K562 (cell line): ENCODE results near the gene RALGPS1. TPM values are rescaled to one million over a fixed set of nuclear protein-coding genes. Genes with fewer than 3 reads are reported as not detected.

Experiments used
- SAFB2 ChIP-seq: fragments of 200-400 bp; formaldehyde crosslinking; IDR thresholded peaks from 2 replicates; pipeline ENCODE4 v1.6.1; 2018; ENCODE audit warnings: borderline replicate concordance, low read length, low read depth, moderate library complexity; ENCODE audit not compliant: severe bottlenecking
- ZNF407 ChIP-seq: fragments of 450-650 bp; IDR thresholded peaks from 2 replicates; pipeline ENCODE4 v1.6.1; 2016; ENCODE audit warnings: low read depth
- polyA plus RNA-seq, 8 experiments: library from polyadenylated mRNA; depleted of rRNA in 4 of 8; stranded (reverse) in 5 of 8; unstranded in 3 of 8; fragments of >200 nt; fragmentation: Nextera tagmentation in 2 of 8; fragmentation: Illumina TruSeq in 1 of 8; extraction: Ambion mirVana in 2 of 8; extraction: Trizol in 1 of 8; gene quantifications; 2 replicates each; pipeline versions ENCODE4 v1.2.1 to v1.2.3, GENCODE V29; 2011 to 2014; ENCODE audit warnings: inconsistent platforms in 1 of 8, missing spikeins in 1 of 8
- total RNA-seq, 7 experiments: library from RNA; depleted of rRNA in 6 of 7; stranded (reverse); fragments of >200 nt in 6 of 7; fragmentation: Illumina TruSeq in 2 of 7; extraction: Trizol in 2 of 7; gene quantifications; 2 replicates each; pipeline versions ENCODE4 v1.2.1 to v1.2.3, GENCODE V29; 2011 to 2021; ENCODE audit warnings: low replicate concordance in 1 of 7

Gene RALGPS1
- total and polyA plus RNA-seq, 9 of the 15 experiments (the other 6 are each of a cell fraction or from before 2014, with no cell fraction given) = 0.04 to 2.6 (median 1.5) TPM

- no peak for TF ChIP-seq ZNF407
- TF ChIP-seq SAFB2 = no peak
Observed at GRCh38 chr9:127142931-127143464, 228.4 kb downstream of the RALGPS1 start (continued).
